ENCODE measurements around the gene PTPRM.

- TF ChIP-seq CTCF (conservative IDR thresholded peaks at IDR 0.05; ENCODE audit: low read length) (no peak), EZH2phosphoT487 (IDR thresholded peaks at IDR 0.05; ENCODE audit: borderline replicate concordance) (no peak)
Measured at GRCh38 chr18:7657050-7657449, 89.9 kb downstream of the PTPRM start.

Measured in Loucy (cell line).